Measurements from ENCODE around the gene RNASE11.

Gene RNASE11

GRCh38 chr14:20613094-20614037 is 25.6 kb upstream of the RNASE11 start:
- H3K27ac ChIP-seq: peak overlapping the region; percentile 75

GRCh38 chr14:20612403-20612802 is 24.6 kb upstream of the RNASE11 start:
- peak overlapping the region; percentile 75 for H3K27ac ChIP-seq
- TF ChIP-seq ZFX (IDR thresholded peaks at IDR 0.05; ENCODE audit: borderline replicate concordance) (no peak), CTCF (IDR thresholded peaks at IDR 0.05) (no peak)

More at GRCh38 chr14:20613094-20614037, 25.6 kb upstream of the RNASE11 start:
- TF ChIP-seq CTCF (IDR thresholded peaks at IDR 0.05): peak; percentile 79
- TF ChIP-seq ZFX (IDR thresholded peaks at IDR 0.05; ENCODE audit: borderline replicate concordance): no peak

GRCh38 chr14:20611277-20611676 is 23.5 kb upstream of the RNASE11 start:
- no peak for TF ChIP-seq CTCF (IDR thresholded peaks at IDR 0.05)
- TF ChIP-seq ZFX (IDR thresholded peaks at IDR 0.05; ENCODE audit: borderline replicate concordance): no peak
- no peak overlapping the region for H3K27ac ChIP-seq

- peak overlapping the region; percentile 63 for H3K27ac ChIP-seq
- TF ChIP-seq ZFX (IDR thresholded peaks at IDR 0.05; ENCODE audit: borderline replicate concordance): no peak
- TF ChIP-seq CTCF (IDR thresholded peaks at IDR 0.05): no peak
These were observed 22.4 kb upstream of the RNASE11 start for GRCh38 chr14:20610002-20610765.

- peak; percentile 93 for TF ChIP-seq CTCF (IDR thresholded peaks at IDR 0.05)
- TF ChIP-seq ZFX (IDR thresholded peaks at IDR 0.05; ENCODE audit: borderline replicate concordance): no peak
- peak overlapping the region; percentile 63 for H3K27ac ChIP-seq
These were observed 21.6 kb upstream of the RNASE11 start for GRCh38 chr14:20609215-20610001.

- no peak overlapping the region for H3K27ac ChIP-seq
- TF ChIP-seq ZFX (IDR thresholded peaks at IDR 0.05; ENCODE audit: borderline replicate concordance): no peak
- no peak for TF ChIP-seq CTCF (IDR thresholded peaks at IDR 0.05)
These were observed 20.7 kb upstream of the RNASE11 start for GRCh38 chr14:20608383-20609110.
